Left ventricle myocardium superior (tissue), 1 donor: ENCODE measurements around the gene WDR70. TPM values are rescaled to one million over a fixed set of nuclear protein-coding genes. Genes with fewer than 3 reads are reported as not detected.
"Not testable (repeated sequence)": the region's sequence is repeated elsewhere in the genome, so short reads cannot be mapped to it uniquely, and the experiment has no call there.

Experiments used
- ATAC-seq: fragments of 200-7000 bp; cut with Tn5 transposase; one replicate; pipeline ENCODE4 v1.9.1; 2020; ENCODE audit warnings: mild to moderate bottlenecking, moderate library complexity
- DNase-seq: peaks from one replicate; pipeline ENCODE4 v3.0.0-alpha.2; 2020
- intact Hi-C: fragments of 100-400 bp; cut with micrococcal nuclease; formaldehyde crosslinking; loops from one replicate; pipeline ENCODE4 v1.11.0; 2022
- total RNA-seq: library from RNA; stranded (reverse); fragmentation: NEBNext Ultra II Directional; extraction: Animal tissue kit (Norgen Biotek cat#: 25700); gene quantifications from one replicate; pipeline ENCODE4 v1.2.1, GENCODE V29; 2021
- donor health status: DM: no; HTN: yes; CAD: no; lungs with severe emphysema.

Gene WDR70
- total RNA-seq, 1 donor from 2014 or later = 21.5 TPM

DNA sequence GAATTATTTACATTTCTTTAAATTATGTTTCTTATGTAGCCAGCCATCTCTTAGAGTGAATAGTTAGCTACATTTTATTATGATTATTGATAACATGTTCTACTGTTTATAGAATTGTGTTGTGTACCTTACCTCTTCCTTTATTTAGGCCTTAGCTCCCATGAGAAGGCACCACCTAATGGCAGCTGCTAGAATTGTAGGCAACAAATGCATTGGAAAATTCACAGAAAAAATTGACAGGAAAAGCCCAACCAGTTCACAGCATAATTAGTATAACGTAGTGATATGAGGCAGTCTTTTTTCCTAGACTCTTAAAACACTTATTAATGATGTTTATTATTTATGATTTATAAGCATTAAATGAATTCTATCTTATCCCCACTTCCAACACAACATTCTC is 175.8 kb downstream of the WDR70 start:
- DNase-seq = no peak
- no peak for ATAC-seq
- intact Hi-C loops = no loop called here

DNA sequence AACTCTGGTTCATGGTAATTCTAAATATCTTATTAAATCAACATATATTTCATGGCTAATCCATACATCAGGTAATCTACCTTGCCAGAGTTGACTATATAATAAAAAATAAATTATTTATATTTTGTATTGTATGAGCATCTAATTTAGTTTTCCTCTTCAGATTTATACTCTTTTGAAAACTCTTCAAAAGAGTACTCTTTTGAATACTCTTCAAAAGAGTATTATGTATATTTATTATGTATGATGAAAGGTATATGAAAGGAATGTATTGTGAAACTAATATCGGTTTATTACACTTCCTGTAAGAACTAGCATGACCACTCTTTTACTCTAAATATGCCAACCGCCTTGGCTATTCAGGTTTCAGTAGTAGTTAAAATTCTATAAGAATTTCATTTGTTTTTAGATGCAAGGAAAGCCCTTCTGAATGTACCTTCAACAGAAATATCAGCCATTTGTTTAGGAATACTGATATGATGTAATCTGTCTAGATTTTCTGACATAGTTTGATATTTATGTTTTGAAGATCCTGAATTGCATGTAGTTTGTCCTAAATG is 178.7 kb downstream of the WDR70 start:
- DNase-seq (no peak), ATAC-seq (no peak)
- intact Hi-C loops = no loop called here

DNA sequence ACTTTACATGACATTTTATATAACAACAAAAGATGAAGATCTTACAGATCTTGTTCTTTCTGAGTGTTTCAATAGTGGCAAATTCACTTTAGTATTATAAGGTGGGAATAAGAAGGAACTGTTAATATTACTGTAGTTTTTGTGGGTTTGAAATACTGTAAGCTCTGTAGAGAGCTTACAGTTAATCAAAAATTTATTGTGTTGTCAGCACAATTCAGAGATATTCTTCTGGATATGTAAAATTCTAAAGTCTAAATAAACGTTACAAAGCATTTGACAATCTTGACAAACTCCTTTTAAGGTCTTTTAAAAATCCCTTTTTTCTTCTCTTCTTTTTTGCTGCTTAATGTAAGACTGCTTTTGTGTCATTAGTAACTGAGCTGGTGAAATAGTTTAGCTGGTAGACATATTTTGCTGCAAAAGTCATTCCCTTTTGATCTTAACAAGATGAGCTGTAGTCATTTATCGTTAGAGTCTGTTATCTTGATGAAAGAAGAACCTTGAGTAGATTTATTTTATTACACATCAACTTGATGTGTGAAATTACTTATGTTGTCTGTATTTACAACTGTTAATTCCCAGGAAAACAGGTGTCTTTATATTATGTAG is 186.0 kb downstream of the WDR70 start:
- DNase-seq (no peak), ATAC-seq (no peak)
- intact Hi-C loops = no loop called here

DNA sequence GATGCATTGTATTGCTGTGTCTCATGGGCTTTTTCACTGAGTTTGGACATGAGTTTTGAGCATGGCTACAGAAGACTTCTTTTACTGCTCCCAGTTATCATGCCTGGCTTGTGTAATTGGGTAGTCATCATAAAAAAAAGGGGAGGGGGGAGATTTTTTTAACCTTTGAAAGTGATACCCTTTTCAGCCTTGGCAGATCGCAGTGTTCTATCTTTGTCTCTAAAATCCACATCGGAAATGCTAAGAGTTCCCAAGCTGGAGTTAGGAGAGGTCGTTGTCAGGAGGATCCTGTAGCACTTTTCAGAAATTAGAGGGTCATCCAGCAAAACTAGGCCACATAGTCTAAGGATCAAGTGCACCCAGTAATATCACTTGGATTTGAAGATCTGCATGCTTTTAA is 188.4 kb downstream of the WDR70 start:
- intact Hi-C loops = no loop called here
- ATAC-seq = no peak
- DNase-seq = no peak

DNA sequence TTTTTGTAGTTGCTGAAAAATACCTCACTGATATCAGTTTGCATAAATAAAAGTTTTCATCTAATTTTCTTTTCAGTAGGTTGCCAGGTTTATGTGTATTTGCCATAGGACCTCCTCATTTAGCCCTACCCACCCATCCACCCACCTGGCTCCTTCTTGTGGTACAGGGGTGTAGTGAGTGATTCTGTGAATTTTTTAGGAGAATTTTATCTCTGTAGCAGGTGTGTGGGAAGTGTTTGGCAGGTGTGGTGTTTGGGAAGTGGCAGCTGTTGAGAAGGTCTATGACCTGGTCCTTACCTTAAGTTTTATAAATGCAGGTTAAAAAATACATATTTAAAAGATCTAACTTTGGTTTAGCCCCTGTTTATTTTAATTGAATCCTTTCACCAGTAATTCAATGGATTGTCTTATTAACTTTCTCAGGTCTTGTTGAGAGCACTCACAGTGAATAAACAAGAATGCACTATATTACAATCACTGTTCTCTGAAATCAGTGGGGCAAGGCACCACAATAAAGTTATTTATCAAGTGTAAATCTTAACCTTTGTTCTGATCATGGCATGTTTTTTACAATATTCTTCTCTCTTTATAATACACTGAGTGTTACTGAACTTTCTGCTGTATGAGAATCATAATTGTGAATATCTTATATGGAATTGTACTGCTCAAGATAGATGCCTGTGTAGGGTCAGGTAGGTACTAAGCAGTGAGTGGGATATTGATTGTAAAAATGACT is 189.1 kb downstream of the WDR70 start:
- no peak for ATAC-seq
- DNase-seq = no peak
- intact Hi-C loops = no loop called here

DNA sequence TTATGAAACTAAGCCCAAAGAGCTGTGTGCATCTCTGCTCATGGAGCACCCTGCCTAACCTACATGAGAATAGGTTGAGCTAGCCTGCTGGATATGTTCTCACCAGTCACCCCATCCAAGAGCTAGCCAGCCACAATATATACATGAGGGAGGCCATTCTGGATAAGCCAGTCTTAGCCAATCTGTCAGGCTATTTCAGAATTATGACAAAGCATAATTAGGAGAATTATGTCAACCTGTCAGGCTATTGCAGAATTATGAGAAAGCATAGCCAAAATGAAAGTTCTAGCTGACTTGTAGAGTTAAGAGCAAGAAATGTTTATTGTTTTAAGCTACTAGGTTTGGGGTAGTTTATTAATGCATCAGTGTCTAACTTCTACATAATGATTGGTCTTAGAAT is 189.8 kb downstream of the WDR70 start:
- DNase-seq (no peak), ATAC-seq (no peak)
- intact Hi-C loops = no loop called here

DNA sequence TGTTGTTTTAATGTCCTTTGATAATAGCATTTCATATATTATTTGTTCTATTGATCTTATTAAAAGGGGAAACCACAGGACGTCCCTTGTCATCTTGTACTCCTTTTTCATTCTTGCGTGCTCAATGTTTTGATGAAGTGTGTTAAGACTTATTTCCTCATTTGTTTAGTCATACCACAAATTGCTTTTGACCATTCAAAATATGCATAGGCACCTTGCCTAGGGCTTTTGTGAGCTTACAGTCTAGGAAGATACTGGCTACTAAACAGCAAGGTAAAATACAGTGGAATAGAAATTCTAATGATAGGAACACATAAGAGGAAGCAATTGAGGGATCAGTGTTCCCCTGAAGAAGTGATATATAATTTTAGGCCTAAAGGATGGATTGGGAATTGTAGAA is 190.3 kb downstream of the WDR70 start:
- intact Hi-C loops = no loop called here

DNA sequence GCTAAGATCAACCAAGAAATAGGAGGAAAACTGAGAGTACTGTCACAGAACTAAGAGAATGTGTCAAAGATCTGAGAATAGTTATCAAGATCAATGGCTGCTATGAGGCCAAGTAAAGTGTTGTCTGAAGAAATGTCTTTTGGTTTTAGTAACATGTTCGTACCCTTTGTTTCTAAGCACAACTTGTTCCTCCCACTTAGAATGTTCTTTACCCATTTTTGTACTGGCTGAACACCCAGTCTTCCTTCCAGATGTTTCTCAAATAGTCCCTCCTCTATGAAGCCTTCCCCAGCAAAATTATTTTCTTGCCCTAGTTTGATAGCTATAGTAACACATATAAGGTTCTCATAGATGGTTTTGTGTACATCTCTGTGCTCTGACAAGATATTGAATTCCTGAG is 191.5 kb downstream of the WDR70 start:
- intact Hi-C loops = no loop called here
- ATAC-seq = no peak

More for the DNA sequence above, 190.3 kb downstream of the WDR70 start:
- DNase-seq (no peak), ATAC-seq (no peak)

DNA sequence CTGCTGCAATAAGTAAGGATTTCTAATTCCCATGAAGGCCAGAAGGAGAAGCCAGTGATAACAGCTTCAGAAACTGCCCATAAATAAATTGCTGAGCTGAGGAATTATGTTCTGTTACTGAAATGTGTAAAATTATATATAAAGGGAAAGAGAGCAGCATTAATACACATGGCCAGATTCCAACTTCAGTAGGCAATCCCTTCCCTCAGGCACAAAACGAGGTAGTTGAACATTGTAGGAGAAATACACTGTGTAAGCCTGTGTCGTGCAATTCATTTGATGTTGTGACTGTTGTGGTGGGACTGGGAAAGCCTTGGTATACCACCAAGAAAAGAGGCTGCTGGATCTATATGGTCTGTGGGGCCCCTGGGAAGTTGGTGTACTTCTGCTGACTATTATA is 192.9 kb downstream of the WDR70 start:
- DNase-seq = no peak
- ATAC-seq = no peak
- intact Hi-C loops = no loop called here

More for the DNA sequence above, 191.5 kb downstream of the WDR70 start:
- no peak for DNase-seq

DNA sequence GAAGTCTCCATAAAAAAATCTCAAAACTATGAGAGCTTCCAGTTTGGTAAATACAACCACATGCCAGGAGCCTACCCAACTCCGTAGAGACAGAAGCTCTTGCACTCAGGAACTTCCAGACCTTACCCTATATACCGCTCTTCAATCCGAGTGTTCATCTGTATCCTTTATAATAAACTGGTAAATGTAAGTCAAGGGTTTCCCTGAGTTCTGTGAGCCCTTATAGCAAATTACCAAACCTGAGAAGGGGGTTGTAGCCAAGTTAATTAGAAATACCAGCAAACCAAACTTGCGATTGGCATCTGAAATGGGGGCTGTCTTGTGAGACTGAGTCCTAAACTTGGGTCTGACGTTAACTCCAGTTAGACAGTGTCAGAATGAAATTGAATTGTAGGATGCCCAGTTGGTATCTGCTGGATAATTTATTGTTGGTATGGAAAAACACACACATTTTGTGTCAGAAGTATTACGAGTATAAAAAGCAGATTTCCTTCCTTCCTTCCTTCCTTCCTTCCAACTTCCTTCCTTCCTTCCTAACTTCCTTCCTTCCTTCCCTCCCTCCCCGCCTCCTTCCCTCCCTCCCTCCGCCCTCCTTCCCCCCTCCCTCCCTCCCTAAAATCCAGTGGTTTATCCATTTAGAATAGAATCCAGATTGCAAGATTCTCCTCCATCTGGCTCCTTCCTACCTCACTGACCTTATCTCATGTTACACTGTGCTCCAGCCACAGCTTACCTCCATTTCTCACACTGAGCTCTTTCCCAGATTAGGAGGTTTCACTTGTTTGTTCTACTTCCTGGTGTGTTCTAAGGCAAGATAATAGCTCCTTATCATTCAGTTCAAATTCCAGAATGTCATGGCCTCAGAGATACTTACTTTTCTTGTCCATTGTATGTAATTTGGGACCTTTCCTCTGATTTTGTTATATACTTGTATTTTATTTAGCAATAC is 196.7 kb downstream of the WDR70 start:
- ATAC-seq (no peak), DNase-seq (no peak)
- intact Hi-C loops = no loop called here

DNA sequence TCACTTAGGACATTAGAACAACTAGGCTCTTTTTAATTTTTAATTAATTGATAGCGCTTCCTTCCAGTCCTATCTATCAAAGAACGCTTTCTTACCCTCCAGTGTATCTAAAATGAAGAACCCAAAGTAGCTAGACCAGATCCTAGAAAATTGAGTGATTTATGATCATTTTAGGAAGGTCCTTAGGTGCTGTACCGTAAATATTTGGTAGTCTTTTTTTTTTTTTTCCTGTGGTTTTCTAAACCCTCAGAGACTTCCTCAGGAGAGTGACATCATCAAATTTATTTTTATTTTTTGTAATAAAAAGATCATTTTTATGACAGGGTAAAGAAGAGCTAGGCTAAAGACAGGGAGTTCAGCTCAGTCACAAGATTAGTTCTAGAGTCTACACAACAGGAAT is 197.4 kb downstream of the WDR70 start:
- intact Hi-C loops = no loop called here
- ATAC-seq (no peak), DNase-seq (no peak)

DNA sequence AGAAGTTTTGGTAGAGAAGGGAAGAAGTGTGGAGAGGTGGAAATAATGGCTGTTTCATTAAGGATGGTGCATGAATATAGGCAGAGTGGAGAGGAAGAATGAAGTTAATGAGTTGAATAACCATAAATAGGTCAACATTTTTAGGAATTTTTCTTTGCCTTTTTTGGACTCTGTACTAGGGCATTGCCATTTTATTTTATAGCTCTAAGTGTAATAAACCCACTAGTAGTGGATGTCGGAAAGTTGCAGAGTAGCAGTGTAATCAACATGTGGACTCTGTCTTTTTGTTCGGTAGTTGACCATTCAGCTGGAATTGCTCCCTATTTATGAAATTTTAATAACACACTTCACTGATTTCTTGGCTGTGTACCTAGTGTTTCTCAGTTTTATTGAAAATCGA is 199.1 kb downstream of the WDR70 start:
- ATAC-seq = no peak
- intact Hi-C loops = no loop called here
- DNase-seq = no peak

DNA sequence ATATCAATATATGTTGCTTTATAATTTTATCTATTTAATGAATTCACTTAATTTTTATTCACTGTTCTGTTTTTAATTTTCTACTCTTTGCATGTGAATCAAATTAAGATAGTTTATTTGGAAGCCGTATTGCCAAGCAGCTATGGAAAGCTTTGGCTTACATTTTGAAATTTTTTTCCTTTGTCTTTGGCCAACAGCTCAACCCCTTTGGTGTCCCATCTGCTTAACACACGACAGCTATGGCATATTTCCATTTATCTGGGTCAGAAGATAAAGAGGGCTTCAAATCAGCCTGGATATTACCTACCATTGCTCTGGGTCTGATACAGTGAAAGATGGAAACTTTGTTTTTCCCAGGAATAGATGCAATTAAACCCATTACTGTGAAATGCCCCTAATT is 201.0 kb downstream of the WDR70 start:
- intact Hi-C loops = no loop called here
- ATAC-seq (no peak), DNase-seq (no peak)

DNA sequence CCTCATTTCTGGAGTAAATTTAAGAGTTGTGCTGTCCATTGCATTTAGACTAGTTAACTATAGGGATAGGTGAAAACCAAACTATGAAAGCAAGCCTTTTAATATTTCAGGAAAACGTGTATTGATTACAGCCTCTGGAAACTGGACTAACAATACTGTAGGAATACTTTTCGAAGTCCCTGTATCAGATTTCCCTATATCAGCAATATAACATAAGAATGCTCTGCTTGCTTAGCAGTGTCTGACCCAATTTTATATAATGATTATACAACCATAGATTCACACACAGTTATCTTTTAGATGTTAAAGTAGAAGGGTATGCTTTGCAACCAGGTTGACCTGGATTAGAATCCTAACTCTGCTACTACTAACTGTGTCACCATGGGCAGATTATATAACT is 203.1 kb downstream of the WDR70 start:
- intact Hi-C loops = no loop called here
- DNase-seq (no peak), ATAC-seq (no peak)

DNA sequence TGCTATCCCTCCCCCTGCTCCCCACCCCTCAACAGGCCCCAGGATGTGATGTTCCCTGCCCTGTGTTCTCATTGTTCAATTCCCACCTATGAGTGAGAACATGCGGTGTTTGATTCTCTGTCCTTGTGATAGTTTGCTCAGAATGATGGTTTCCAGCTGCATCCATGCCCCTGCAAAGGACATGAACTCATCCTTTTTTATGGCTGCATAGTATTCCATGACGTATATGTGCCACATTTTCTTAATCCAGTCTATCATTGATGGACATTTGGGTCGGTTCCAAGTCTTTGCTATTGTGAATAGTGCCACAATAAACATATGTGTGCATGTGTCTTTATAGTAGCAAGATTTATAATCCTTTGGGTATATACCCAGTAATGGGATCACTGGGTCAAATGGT is 214.2 kb downstream of the WDR70 start:
- intact Hi-C loops, DNase-seq, ATAC-seq: not testable (repeated sequence)

DNA sequence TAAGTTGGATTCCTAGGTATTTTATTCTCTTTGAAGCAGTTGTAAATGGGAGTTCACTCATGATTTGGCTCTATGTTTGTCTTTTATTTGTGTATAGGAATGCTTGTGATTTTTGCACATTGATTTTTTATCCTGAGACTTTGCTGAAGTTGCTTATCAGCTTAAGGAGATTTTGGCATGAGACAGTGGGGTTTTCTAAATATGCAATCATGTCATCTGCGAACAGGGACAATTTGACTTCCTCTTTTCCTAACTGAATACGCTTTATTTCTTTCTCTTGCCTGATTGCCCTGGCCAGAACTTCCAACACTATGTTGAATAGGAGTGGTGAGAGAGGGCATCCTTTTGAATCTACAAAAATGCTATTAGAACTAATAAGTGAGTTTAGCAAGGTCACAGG is 215.7 kb downstream of the WDR70 start:
- DNase-seq, intact Hi-C loops, ATAC-seq: not testable (repeated sequence)

DNA sequence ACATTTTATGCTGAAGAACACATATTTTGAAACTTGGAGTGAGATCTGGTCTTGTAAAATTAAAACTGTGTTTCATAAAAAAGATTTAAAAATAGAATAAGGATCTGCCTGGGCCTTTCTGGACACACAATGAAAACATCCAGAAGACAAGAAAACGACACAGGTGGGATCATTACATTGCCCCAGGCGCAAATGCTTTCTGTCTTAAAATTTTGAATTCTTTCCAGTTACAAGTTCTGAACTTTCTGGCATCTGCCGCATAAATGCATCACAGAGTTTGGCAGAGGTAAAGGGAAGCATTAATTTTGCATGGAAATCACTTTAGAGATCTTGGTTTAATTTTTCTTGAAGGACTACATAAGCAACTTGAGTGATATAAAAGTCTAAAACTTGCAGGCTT is 219.6 kb downstream of the WDR70 start:
- no peak for ATAC-seq
- intact Hi-C loops = no loop called here
- DNase-seq = no peak

DNA sequence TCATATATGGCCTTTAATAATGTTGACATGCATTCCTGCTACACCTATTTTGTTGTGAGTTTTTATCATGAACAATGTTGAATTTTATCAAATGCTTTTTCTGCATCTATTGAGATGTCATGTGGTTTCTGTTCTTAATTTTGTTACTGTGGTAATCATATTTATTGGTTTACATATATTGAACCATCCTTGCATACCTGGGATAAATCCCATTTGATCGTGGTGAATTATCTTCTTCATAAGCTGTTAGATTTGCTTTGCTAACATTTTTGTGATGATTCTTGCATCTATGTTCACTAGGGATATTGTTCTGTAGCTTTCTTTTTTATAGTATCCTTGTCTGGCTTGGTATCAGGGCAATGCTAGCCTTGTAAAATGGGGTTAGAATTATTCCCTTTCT is 222.0 kb downstream of the WDR70 start:
- no peak for ATAC-seq
- no peak for DNase-seq
- intact Hi-C loops = no loop called here

DNA sequence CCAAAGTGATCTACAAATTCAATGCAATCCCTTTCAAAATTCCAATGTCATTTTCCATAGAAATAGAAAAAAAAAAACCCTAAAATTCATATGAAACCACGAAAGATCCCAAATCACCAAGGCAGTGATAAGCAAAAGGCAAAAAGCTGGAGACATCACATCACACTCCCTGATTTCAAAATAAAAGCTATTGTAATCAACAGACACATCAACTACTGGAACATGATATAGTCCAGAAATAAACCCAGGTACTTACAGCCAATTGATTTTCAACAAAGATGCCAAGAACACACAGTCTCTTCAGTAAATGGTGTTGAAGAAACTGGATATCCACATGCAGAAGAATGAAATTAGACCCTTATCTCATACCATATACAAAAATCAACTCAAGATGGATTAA is 224.0 kb downstream of the WDR70 start:
- DNase-seq = no peak
- no peak for ATAC-seq
- intact Hi-C loops = no loop called here

DNA sequence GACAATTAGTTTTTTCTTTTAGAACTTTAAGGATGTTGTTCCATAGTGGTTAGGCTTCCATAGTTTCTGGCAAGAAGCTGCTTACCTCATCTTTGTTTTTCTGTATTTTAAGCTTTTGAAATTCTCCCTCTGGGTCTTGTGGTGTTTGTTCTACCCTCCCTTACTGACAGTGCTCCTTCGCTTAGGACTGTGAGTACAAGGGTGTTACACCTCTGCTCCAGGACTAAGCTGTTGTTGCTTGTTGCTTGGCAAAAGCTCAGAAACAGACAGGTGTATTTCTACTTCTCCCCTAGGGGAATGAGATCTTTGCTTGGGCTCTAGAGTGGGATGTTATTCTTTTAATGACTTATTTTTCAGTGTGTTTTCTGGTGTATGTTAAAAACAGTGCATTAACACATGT is 225.2 kb downstream of the WDR70 start:
- intact Hi-C loops = no loop called here

More for the DNA sequence above, 225.2 kb downstream of the WDR70 start:
- no peak for ATAC-seq
- DNase-seq = no peak
